ENCODE results near the gene GMIP. TPM values are rescaled to one million over a fixed set of nuclear protein-coding genes. Genes with fewer than 3 reads are reported as not detected.

The GMIP gene
- total and polyA plus RNA-seq, 2 of the 13 experiments (the other 11 are each of a cell fraction or from before 2014, with no cell fraction given), result 1.5 to 1.8 TPM

DNA sequence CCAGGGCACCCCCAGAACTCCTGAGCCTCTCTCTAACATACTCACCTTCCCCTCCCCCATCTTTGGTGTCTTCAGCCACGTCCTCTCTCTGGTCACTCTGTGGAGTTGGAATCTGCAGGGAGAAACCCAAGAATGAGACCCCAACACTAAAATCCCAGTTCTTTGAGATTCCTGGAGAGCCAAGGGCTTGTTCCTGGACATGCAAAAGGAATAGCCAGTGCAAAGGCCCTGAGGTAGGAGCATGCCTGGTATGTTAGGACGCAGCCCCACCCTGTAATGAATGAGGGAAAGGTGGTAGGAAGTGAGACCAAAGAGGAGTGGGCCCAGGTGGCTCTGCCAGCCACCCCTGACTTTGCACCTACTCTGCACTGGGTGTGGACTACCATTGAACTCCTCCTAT, 13.0 kb downstream of the GMIP start:
- CTCF ChIA-PET (ENCODE audit: low intra/inter-chr PET ratio, low total read pairs), result no interaction called here
- Histone ChIP-seq H3K27me3 (ENCODE audit: control insufficient read depth in 1 of 2, insufficient read depth in 2 of 2, low read length in 2 of 2) (no peaks in the 10 kb centered on the region), H3K27ac (ENCODE audit: extremely low read length, insufficient read depth, low read length) (no peak overlapping the region), H3K79me2 (ENCODE audit: insufficient read depth, low read length) (no peaks in the 10 kb centered on the region), H3K9ac (ENCODE audit: insufficient read depth, low read depth, low read length) (no peak overlapping the region), H4K20me1 (ENCODE audit: insufficient read depth, low read length) (no peaks in the 10 kb centered on the region), H3K36me3 (replicated peaks in 1 of 2; ENCODE audit: control insufficient read depth in 1 of 2, insufficient read depth in 2 of 2, low read length in 2 of 2) (no peaks in the 10 kb centered on the region), H3K4me2 (ENCODE audit: low read depth, low read length) (no peak overlapping the region), H2AFZ (ENCODE audit: low read length) (no peak overlapping the region), H3K9me3 (ENCODE audit: low read length) (no peaks in the 10 kb centered on the region), H3K4me3 (replicated peaks in 1 of 3; ENCODE audit: insufficient read depth in 1 of 3, low read depth in 2 of 3, low read length in 3 of 3) (no peak overlapping the region), H3K4me1 (ENCODE audit: insufficient read depth, low read length) (no peaks in the 10 kb centered on the region)
- no peak for TF ChIP-seq ZBTB14 (CRISPR knock-in tag; IDR thresholded peaks at IDR 0.05)
- no peak for TF ChIP-seq YEATS2 (CRISPR knock-in tag; IDR thresholded peaks at IDR 0.05; ENCODE audit: borderline replicate concordance)
- TF ChIP-seq, protein P1, sequence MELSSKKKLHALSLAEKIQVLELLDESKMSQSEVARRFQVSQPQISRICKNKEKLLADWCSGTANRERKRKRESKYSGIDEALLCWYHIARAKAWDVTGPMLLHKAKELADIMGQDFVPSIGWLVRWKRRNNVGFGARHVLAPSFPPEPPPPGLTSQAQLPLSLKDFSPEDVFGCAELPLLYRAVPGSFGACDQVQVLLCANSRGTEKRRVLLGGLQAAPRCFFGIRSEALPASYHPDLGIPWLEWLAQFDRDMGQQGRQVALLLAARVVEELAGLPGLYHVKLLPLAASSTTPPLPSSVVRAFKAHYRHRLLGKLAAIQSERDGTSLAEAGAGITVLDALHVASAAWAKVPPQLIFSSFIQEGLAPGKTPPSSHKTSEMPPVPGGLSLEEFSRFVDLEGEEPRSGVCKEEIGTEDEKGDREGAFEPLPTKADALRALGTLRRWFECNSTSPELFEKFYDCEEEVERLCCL (CRISPR knock-in tag; IDR thresholded peaks at IDR 0.05; ENCODE audit: borderline replicate concordance), result no peak
- no peak for TF ChIP-seq ZNF761 (CRISPR knock-in tag; conservative IDR thresholded peaks at IDR 0.05)
- TF ChIP-seq GLI4 (CRISPR knock-in tag; IDR thresholded peaks at IDR 0.05; ENCODE audit: borderline replicate concordance), result no peak
- TF ChIP-seq, protein P2, sequence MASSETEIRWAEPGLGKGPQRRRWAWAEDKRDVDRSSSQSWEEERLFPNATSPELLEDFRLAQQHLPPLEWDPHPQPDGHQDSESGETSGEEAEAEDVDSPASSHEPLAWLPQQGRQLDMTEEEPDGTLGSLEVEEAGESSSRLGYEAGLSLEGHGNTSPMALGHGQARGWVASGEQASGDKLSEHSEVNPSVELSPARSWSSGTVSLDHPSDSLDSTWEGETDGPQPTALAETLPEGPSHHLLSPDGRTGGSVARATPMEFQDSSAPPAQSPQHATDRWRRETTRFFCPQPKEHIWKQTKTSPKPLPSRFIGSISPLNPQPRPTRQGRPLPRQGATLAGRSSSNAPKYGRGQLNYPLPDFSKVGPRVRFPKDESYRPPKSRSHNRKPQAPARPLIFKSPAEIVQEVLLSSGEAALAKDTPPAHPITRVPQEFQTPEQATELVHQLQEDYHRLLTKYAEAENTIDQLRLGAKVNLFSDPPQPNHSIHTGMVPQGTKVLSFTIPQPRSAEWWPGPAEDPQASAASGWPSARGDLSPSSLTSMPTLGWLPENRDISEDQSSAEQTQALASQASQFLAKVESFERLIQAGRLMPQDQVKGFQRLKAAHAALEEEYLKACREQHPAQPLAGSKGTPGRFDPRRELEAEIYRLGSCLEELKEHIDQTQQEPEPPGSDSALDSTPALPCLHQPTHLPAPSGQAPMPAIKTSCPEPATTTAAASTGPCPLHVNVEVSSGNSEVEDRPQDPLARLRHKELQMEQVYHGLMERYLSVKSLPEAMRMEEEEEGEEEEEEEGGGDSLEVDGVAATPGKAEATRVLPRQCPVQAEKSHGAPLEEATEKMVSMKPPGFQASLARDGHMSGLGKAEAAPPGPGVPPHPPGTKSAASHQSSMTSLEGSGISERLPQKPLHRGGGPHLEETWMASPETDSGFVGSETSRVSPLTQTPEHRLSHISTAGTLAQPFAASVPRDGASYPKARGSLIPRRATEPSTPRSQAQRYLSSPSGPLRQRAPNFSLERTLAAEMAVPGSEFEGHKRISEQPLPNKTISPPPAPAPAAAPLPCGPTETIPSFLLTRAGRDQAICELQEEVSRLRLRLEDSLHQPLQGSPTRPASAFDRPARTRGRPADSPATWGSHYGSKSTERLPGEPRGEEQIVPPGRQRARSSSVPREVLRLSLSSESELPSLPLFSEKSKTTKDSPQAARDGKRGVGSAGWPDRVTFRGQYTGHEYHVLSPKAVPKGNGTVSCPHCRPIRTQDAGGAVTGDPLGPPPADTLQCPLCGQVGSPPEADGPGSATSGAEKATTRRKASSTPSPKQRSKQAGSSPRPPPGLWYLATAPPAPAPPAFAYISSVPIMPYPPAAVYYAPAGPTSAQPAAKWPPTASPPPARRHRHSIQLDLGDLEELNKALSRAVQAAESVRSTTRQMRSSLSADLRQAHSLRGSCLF (CRISPR knock-in tag; IDR thresholded peaks at IDR 0.05; ENCODE audit: borderline replicate concordance), result no peak
- no peak for TF ChIP-seq ZNF383 (CRISPR knock-in tag; IDR thresholded peaks at IDR 0.05; ENCODE audit: borderline replicate concordance)
- TF ChIP-seq ZNF776 (CRISPR knock-in tag; IDR thresholded peaks at IDR 0.05), result no peak
- TF ChIP-seq ZNF780A (CRISPR knock-in tag; IDR thresholded peaks at IDR 0.05), result no peak
- TF ChIP-seq ZBTB8A (CRISPR knock-in tag; IDR thresholded peaks at IDR 0.05; ENCODE audit: borderline replicate concordance, low read depth), result no peak
- 90% methylated on average over 2 of the region's 2 CpGs for WGBS (ENCODE audit: low lambda C conversion rate)
- in situ Hi-C loops (cut with HindIII; ENCODE audit: extremely low pct_ligation_motif_present, low pct_unique_long_range_greater_than_20kb), result no loop called here
- intact Hi-C loops (cut with micrococcal nuclease; ENCODE audit: unreplicated experiment), result no loop called here
- DNase-seq (ENCODE audit: low spot score) (no peak), ATAC-seq (no peak), FAIRE-seq (no peak)
- POLR2A ChIA-PET, result no interaction called here
- BruUV-seq (replicated peaks), result no TSS peak

Measured in HepG2 (cell line).